ENCODE measurements around the gene PPP2CA. TPM values are rescaled to one million over a fixed set of nuclear protein-coding genes. Genes with fewer than 3 reads are reported as not detected.

Gene PPP2CA
- total and polyA plus RNA-seq, 10 of the 15 experiments (the other 5 are each of a cell fraction or from before 2014, with no cell fraction given), result 18.6 to 385 (median 134) TPM

DNA sequence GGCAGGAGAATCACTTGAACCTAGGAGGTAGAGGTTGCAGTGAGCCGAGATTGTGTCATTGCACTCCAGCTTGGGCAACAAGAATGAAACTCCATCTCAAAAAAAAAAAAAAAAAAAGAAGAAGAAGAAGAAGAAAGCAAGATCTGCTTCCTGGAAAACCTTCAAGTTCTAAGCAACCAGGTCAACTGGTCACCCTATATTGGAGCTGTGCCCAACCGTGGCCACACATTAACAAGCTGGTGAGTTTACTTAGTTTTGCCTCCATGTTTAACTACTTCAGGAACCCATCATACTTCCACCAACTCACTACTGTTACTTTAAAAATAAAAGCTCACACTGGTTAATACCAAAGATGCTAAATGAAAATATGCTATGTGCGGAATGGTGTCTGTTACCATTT is 36.8 kb downstream of the PPP2CA start (continued):
- TF ChIP-seq CUX1 (IDR thresholded peaks at IDR 0.05; ENCODE audit: insufficient replicate concordance, low read depth, low read length) (no peak), SREBF1 (IDR thresholded peaks at IDR 0.05; ENCODE audit: low read length) (no peak)

DNA sequence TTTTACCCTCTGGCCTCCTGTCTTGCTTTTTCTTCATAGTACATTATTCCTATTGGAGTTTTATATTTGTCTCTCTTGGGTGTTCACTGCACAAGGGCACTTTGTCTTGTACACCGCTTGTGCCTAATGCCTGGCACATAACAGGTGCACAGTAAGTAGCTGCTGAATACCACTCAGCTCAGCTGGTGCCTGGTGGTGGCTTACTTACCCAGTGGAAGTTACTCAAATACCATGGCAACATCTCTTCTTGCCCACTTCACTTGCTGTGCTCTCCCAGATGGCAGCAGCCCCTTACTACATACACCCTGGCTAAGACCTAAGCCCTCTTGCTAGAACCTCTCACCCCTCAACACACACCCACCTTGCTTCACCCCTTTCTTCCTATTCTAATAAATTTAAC is 37.8 kb downstream of the PPP2CA start:
- Histone ChIP-seq H3K4me1 (ENCODE audit: control insufficient read depth, insufficient read depth, low read length) (no peaks in the 10 kb centered on the region), H3K79me2 (ENCODE audit: control insufficient read depth, insufficient read depth, low read length) (no peaks in the 10 kb centered on the region), H3K27me3 (replicated peaks in 1 of 2; ENCODE audit: control insufficient read depth in 2 of 2, insufficient read depth in 2 of 2, low read length in 1 of 2) (no peaks in the 10 kb centered on the region), H3K27ac (ENCODE audit: control insufficient read depth, insufficient read depth) (no peak overlapping the region), H2AFZ (ENCODE audit: control insufficient read depth, low read depth, low read length) (no peak overlapping the region), H3K4me2 (ENCODE audit: control insufficient read depth, insufficient read depth) (no peak overlapping the region), H3K36me3 (ENCODE audit: control insufficient read depth in 2 of 2, insufficient read depth in 2 of 2, low read length in 1 of 2) (no peaks in the 10 kb centered on the region), H3K9ac (ENCODE audit: control insufficient read depth, insufficient read depth, low read length) (no peak overlapping the region), H4K20me1 (ENCODE audit: control insufficient read depth, insufficient read depth) (peaks cover 5% of the 10 kb centered on the region; the same call in 1 of the 2 replicates), H3K4me3 (no peak overlapping the region), H3K9me3 (replicated peaks; ENCODE audit: control insufficient read depth, insufficient read depth, low read length) (no peaks in the 10 kb centered on the region)
- ATAC-seq (no peak), DNase-seq (ENCODE audit: low read depth, low spot score) (no peak), FAIRE-seq (no peak)
- no peak for TF ChIP-seq RCOR1 (conservative IDR thresholded peaks at IDR 0.05; ENCODE audit: low read depth, low read length)
- TF ChIP-seq CUX1 (IDR thresholded peaks at IDR 0.05; ENCODE audit: insufficient replicate concordance, low read depth, low read length), result no peak
- TF ChIP-seq TAF1 (IDR thresholded peaks at IDR 0.05; ENCODE audit: borderline replicate concordance, low read depth, low read length), result no peak
- no peak for TF ChIP-seq EZH2 (IDR thresholded peaks at IDR 0.05; ENCODE audit: borderline replicate concordance, control insufficient read depth, low read depth, low read length)
- ChIA-PET POLR2A (no interaction called here), SMC1A (ENCODE audit: uncharacterized antibody, unreplicated experiment) (interaction anchor here (0.5 to 8.4 kb wide), 6 partner anchors 9 to 569 kb away, joined by 3 to 91 read pairs (median 4); partner anchors contain the start of gene PPP2CA), RAD21 (ENCODE audit: unreplicated experiment) (interaction anchor here (1.0 to 2.2 kb wide), 5 partner anchors 11 to 435 kb away, joined by 4 to 12 read pairs (median 5); partner anchors contain the start of gene SKP1), CTCF (interaction anchor here (1.4 to 9.2 kb wide), 4 partner anchors 35 to 116 kb away, joined by 3 to 99 read pairs (median 8); no protein-coding TSS in a partner anchor)
- intact Hi-C loops (cut with micrococcal nuclease; ENCODE audit: unreplicated experiment) (no loop called here), in situ Hi-C loops (cut with MboI) (loop anchor here (5.0 kb wide), 2 partner anchors 99 to 394 kb away; no protein-coding TSS in a partner anchor)
- BruUV-seq (replicated peaks), result no TSS peak
- 100% methylated on average over 1 of the region's 1 CpG for WGBS (ENCODE audit: insufficient coverage, insufficient replicate concordance, low lambda C conversion rate, missing lambda C conversion rate)

Data from GM12878 (cell line).